HL-60 (cell line): ENCODE data around the gene B9D1.

Source experiments
- DNase-seq, 2 experiments: peaks; one replicate each; pipeline ENCODE4 v3.0.0-alpha.2; 2010 to 2020; ENCODE audit warnings: low read depth in 1 of 2, low spot score in 1 of 2
- H3K27ac ChIP-seq: fragments of 250-450 bp; sonication (Bioruptor Pico); replicated peaks from 2 replicates; pipeline ENCODE4 v1.5.1; 2020; ENCODE audit warnings: mild to moderate bottlenecking, moderate library complexity
- H3K27me3 ChIP-seq: fragments of 250-450 bp; sonication (Bioruptor Pico); 2 replicates; pipeline ENCODE4 v1.5.1; 2021; ENCODE audit warnings: mild to moderate bottlenecking, moderate library complexity; ENCODE audit not compliant: insufficient read depth, poor library complexity, severe bottlenecking
- H3K4me3 ChIP-seq: replicated peaks from 2 replicates; pipeline ENCODE4 v1.5.1; 2011; ENCODE audit warnings: mild to moderate bottlenecking, control low read depth, low read length; ENCODE audit not compliant: insufficient read depth
- CTCF ChIP-seq: IDR thresholded peaks from one replicate; pipeline ENCODE4 v1.5.1; 2011; ENCODE audit warnings: low read length, control low read depth, inconsistent platforms; ENCODE audit not compliant: insufficient read depth
- GABPA ChIP-seq: IDR thresholded peaks from 2 replicates; pipeline ENCODE4 v1.6.1; 2012; ENCODE audit warnings: low read depth
- POLR2AphosphoS5 ChIP-seq: IDR thresholded peaks from 2 replicates; pipeline ENCODE4 v1.6.1; 2012; ENCODE audit warnings: low read depth
- SPI1 ChIP-seq: IDR thresholded peaks from 2 replicates; pipeline ENCODE4 v1.6.1; 2012; ENCODE audit warnings: low read depth, mild to moderate bottlenecking, borderline replicate concordance
- TF ChIP-seq, protein P1 (sequence below): IDR thresholded peaks from 2 replicates; pipeline ENCODE4 v1.6.1; 2012; ENCODE audit warnings: low read depth; ENCODE audit not compliant: insufficient replicate concordance

B9D1 gene

DNA sequence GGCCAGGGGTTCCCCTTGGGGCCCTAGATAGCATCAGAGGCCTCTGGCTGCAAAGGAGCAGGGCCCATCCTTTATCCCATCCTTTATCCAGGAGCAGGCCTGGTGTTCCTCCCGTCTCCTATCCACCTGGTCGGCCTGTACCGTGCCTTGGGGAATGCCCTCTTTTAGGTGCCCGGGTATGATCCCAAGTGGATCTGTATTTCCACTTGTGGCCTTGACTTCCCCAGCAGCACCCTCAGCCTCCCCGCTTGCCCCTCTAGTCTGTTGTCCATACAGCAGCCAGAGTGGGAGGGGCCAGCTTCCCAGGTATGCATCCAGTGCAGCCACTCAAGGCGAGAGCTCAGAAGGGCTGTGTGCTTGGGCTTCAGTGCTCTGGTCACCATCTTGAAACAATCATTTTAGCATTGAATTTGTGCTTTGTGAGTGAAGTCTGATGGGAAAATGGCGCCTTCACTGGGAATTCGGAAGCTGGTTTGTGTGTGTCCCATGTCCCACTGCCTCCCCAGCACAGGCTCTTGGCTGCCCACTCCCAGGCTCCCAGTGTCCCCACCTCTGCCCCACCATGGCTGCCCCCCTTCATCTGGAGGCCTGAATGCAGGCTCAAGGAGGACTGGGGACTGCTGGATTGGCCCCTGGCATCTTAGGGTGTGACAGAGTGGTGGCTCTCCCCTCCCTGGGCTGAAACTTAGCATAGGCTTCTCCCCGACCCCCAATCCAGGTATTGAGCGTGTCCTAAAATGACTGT is 45.2 kb upstream of the B9D1 start:
- no peak for DNase-seq
- Histone ChIP-seq H3K4me3 (no peak overlapping the region), H3K27ac (no peak overlapping the region), H3K27me3 (no peaks in the 10 kb centered on the region)
- no peak for TF ChIP-seq GABPA
- no peak for TF ChIP-seq CTCF
- no peak for TF ChIP-seq POLR2AphosphoS5
- TF ChIP-seq, protein P1, sequence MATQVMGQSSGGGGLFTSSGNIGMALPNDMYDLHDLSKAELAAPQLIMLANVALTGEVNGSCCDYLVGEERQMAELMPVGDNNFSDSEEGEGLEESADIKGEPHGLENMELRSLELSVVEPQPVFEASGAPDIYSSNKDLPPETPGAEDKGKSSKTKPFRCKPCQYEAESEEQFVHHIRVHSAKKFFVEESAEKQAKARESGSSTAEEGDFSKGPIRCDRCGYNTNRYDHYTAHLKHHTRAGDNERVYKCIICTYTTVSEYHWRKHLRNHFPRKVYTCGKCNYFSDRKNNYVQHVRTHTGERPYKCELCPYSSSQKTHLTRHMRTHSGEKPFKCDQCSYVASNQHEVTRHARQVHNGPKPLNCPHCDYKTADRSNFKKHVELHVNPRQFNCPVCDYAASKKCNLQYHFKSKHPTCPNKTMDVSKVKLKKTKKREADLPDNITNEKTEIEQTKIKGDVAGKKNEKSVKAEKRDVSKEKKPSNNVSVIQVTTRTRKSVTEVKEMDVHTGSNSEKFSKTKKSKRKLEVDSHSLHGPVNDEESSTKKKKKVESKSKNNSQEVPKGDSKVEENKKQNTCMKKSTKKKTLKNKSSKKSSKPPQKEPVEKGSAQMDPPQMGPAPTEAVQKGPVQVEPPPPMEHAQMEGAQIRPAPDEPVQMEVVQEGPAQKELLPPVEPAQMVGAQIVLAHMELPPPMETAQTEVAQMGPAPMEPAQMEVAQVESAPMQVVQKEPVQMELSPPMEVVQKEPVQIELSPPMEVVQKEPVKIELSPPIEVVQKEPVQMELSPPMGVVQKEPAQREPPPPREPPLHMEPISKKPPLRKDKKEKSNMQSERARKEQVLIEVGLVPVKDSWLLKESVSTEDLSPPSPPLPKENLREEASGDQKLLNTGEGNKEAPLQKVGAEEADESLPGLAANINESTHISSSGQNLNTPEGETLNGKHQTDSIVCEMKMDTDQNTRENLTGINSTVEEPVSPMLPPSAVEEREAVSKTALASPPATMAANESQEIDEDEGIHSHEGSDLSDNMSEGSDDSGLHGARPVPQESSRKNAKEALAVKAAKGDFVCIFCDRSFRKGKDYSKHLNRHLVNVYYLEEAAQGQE: no peak
- no peak for TF ChIP-seq SPI1

DNA sequence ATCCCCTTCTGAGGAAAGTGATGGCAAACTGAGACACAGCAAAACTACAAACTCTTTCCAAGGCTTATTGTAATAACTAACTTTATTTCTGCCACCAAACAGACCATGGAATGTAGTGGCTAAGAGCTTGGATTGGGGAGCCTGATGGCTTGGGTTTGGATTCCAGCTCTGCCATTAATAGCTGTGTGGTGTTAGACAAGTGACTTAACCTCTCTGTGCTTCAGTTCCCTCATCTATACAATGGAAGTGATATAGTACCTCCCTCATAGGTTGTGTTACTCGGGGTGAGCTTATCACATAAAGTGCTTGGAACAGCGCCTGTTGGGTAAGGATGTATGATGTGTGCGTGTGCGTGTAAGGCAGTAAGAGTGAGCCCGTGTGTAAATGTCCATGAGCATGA is 42.6 kb upstream of the B9D1 start:
- H3K27me3 ChIP-seq: no peaks in the 10 kb centered on the region
- TF ChIP-seq, protein P1: no peak
- TF ChIP-seq SPI1 (no peak), CTCF (no peak), GABPA (no peak), POLR2AphosphoS5 (no peak)
- H3K27ac ChIP-seq: no peak overlapping the region
- no peak for DNase-seq
- no peak overlapping the region for H3K4me3 ChIP-seq

GRCh38 chr17:19404264-19404663 is 41.7 kb upstream of the B9D1 start:
- no peak overlapping the region for H3K27ac ChIP-seq
- no peaks in the 10 kb centered on the region for H3K27me3 ChIP-seq
- TF ChIP-seq POLR2AphosphoS5 (no peak), CTCF (no peak), GABPA (no peak), SPI1 (no peak)
- TF ChIP-seq, protein P1: no peak
- no peak for DNase-seq
- H3K4me3 ChIP-seq: no peak overlapping the region
